ENCODE data around the gene SREBF2. TPM values are rescaled to one million over a fixed set of nuclear protein-coding genes. Genes with fewer than 3 reads are reported as not detected.

The SREBF2 gene
- polyA plus RNA-seq, 1 donor from 2014 or later = 73.0 TPM

DNA sequence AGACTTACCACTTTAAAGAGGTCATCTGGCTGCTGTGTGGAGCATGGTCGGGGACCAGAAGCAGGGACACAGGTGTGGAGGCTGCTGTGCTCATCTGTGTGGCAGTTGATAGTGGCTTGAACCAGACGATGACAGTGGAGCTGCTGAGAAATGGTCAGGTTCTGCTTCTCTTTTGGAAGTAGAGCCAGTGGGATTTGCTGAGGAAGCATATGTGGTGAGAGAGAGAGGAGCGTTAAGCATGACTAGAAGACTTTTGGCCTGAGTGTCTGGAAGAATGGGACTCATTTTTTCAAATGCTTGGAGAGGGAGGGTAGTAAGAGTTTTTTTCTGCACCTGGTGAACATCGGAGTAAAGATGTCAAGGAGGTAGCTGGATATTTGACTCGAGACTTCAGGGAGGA is 12.5 kb upstream of the SREBF2 start:
- H3K4me2 ChIP-seq (ENCODE audit: low read length) = no peak overlapping the region
- no peak overlapping the region for H3K9ac ChIP-seq (ENCODE audit: low read length)
- no peaks in the 10 kb centered on the region for H3K27me3 ChIP-seq (ENCODE audit: insufficient read depth, low read depth, low read length)
- no peaks in the 10 kb centered on the region for H4K20me1 ChIP-seq (ENCODE audit: insufficient read depth)
- H3K36me3 ChIP-seq (ENCODE audit: insufficient read depth, low read length) = no peaks in the 10 kb centered on the region
- no peak overlapping the region for H3K4me3 ChIP-seq (ENCODE audit: low read length)
- no peaks in the 10 kb centered on the region for H3K79me2 ChIP-seq (replicated peaks; ENCODE audit: insufficient read depth, low read length)
- no peaks in the 10 kb centered on the region for H3F3A ChIP-seq (ENCODE audit: insufficient read depth, low read length, poor library complexity, severe bottlenecking)
- no peaks in the 10 kb centered on the region for H3K9me3 ChIP-seq (ENCODE audit: low read length)
- no peak overlapping the region for H2AFZ ChIP-seq (ENCODE audit: low read depth, low read length)
- H3K9me2 ChIP-seq (ENCODE audit: insufficient read depth, low read length) = no peaks in the 10 kb centered on the region
- TF ChIP-seq RAD21 (conservative IDR thresholded peaks at IDR 0.05) (no peak), TAF1 (IDR thresholded peaks at IDR 0.05; ENCODE audit: low read depth) (no peak), SMC3 (conservative IDR thresholded peaks at IDR 0.05; ENCODE audit: poor library complexity) (no peak), EZH2 (IDR thresholded peaks at IDR 0.05; ENCODE audit: borderline replicate concordance, insufficient read depth, low read length, poor library complexity, severe bottlenecking) (no peak), EP300 (conservative IDR thresholded peaks at IDR 0.05; ENCODE audit: poor library complexity, severe bottlenecking) (no peak), POLR2AphosphoS5 (IDR thresholded peaks at IDR 0.05) (no peak), MXI1 (conservative IDR thresholded peaks at IDR 0.05; ENCODE audit: poor library complexity, severe bottlenecking) (no peak)
- TF ChIP-seq, protein P1, sequence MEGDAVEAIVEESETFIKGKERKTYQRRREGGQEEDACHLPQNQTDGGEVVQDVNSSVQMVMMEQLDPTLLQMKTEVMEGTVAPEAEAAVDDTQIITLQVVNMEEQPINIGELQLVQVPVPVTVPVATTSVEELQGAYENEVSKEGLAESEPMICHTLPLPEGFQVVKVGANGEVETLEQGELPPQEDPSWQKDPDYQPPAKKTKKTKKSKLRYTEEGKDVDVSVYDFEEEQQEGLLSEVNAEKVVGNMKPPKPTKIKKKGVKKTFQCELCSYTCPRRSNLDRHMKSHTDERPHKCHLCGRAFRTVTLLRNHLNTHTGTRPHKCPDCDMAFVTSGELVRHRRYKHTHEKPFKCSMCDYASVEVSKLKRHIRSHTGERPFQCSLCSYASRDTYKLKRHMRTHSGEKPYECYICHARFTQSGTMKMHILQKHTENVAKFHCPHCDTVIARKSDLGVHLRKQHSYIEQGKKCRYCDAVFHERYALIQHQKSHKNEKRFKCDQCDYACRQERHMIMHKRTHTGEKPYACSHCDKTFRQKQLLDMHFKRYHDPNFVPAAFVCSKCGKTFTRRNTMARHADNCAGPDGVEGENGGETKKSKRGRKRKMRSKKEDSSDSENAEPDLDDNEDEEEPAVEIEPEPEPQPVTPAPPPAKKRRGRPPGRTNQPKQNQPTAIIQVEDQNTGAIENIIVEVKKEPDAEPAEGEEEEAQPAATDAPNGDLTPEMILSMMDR (IDR thresholded peaks at IDR 0.05; ENCODE audit: poor library complexity, severe bottlenecking) = no peak
- TF ChIP-seq, protein P2, sequence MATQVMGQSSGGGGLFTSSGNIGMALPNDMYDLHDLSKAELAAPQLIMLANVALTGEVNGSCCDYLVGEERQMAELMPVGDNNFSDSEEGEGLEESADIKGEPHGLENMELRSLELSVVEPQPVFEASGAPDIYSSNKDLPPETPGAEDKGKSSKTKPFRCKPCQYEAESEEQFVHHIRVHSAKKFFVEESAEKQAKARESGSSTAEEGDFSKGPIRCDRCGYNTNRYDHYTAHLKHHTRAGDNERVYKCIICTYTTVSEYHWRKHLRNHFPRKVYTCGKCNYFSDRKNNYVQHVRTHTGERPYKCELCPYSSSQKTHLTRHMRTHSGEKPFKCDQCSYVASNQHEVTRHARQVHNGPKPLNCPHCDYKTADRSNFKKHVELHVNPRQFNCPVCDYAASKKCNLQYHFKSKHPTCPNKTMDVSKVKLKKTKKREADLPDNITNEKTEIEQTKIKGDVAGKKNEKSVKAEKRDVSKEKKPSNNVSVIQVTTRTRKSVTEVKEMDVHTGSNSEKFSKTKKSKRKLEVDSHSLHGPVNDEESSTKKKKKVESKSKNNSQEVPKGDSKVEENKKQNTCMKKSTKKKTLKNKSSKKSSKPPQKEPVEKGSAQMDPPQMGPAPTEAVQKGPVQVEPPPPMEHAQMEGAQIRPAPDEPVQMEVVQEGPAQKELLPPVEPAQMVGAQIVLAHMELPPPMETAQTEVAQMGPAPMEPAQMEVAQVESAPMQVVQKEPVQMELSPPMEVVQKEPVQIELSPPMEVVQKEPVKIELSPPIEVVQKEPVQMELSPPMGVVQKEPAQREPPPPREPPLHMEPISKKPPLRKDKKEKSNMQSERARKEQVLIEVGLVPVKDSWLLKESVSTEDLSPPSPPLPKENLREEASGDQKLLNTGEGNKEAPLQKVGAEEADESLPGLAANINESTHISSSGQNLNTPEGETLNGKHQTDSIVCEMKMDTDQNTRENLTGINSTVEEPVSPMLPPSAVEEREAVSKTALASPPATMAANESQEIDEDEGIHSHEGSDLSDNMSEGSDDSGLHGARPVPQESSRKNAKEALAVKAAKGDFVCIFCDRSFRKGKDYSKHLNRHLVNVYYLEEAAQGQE (IDR thresholded peaks at IDR 0.05; ENCODE audit: borderline replicate concordance) = no peak
- H3K27ac ChIP-seq (ENCODE audit: low read length) = no peak overlapping the region

DNA sequence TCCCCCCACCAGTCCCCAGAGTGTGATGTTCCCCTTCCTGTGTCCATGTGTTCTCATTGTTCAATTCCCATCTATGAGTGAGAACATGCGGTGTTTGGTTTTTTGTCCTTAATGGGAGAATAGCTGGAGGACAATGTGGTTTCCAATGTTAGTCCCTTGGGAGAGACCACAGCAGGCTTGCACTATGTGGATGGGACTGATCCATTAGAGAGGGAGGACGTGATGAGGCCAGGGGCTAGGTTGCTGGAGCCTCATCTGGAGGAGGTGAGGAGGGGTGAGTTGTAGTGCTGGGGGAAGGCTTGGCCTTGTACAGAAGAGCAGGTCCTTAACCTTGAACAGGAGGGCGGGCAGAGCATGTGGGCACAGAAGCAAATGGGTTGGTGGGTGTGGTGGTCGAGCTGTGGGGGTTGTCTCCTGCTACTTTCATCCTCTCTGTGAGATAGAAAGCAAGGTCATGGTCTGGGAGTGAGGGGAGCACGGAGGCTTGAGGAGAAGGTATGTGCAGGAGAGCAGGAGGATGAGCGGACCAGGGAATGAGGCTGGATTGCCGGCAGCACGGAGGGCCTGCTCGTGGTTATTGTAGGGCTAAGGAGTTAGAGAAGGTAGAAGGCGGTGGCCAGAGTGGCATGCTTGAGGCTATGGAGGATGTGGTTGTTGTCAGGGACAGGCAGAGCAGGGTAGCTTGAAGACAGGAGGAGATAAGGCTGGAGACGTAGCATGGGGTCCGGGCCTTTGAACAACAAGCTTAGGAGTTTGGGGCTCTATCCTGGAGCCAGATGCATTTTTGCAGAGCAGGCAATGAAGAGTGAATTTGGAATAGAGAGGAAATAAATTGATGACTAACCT is 11.2 kb upstream of the SREBF2 start:
- no peak overlapping the region for H3K4me3 ChIP-seq (ENCODE audit: low read length)
- H3K27me3 ChIP-seq (ENCODE audit: insufficient read depth, low read depth, low read length) = no peaks in the 10 kb centered on the region
- no peak overlapping the region for H2AFZ ChIP-seq (ENCODE audit: low read depth, low read length)
- H3K9ac ChIP-seq (ENCODE audit: low read length) = no peak overlapping the region
- H3K36me3 ChIP-seq (ENCODE audit: insufficient read depth, low read length) = no peaks in the 10 kb centered on the region
- no peak overlapping the region for H3K4me2 ChIP-seq (ENCODE audit: low read length)
- H3K27ac ChIP-seq (ENCODE audit: low read length) = no peak overlapping the region
- TF ChIP-seq MXI1 (conservative IDR thresholded peaks at IDR 0.05; ENCODE audit: poor library complexity, severe bottlenecking) (no peak), EZH2 (IDR thresholded peaks at IDR 0.05; ENCODE audit: borderline replicate concordance, insufficient read depth, low read length, poor library complexity, severe bottlenecking) (no peak), RAD21 (conservative IDR thresholded peaks at IDR 0.05) (no peak), POLR2AphosphoS5 (IDR thresholded peaks at IDR 0.05) (no peak), TAF1 (IDR thresholded peaks at IDR 0.05; ENCODE audit: low read depth) (no peak)
- TF ChIP-seq, protein P2 (IDR thresholded peaks at IDR 0.05; ENCODE audit: borderline replicate concordance) = no peak
- TF ChIP-seq, protein P1 (IDR thresholded peaks at IDR 0.05; ENCODE audit: poor library complexity, severe bottlenecking) = no peak
- H3K79me2 ChIP-seq (replicated peaks; ENCODE audit: insufficient read depth, low read length) = no peaks in the 10 kb centered on the region
- H3K9me2 ChIP-seq (ENCODE audit: insufficient read depth, low read length) = no peaks in the 10 kb centered on the region
- H3K9me3 ChIP-seq (ENCODE audit: low read length) = no peaks in the 10 kb centered on the region
- H3F3A ChIP-seq (ENCODE audit: insufficient read depth, low read length, poor library complexity, severe bottlenecking) = no peaks in the 10 kb centered on the region
- H4K20me1 ChIP-seq (ENCODE audit: insufficient read depth) = no peaks in the 10 kb centered on the region
